ENCODE measurements around the gene GALNT15. TPM values are rescaled to one million over a fixed set of nuclear protein-coding genes. Genes with fewer than 3 reads are reported as not detected.

The GALNT15 gene
- total RNA-seq, 4 donors from 2014 or later: 75.4 to 297 (median 134) TPM

DNA sequence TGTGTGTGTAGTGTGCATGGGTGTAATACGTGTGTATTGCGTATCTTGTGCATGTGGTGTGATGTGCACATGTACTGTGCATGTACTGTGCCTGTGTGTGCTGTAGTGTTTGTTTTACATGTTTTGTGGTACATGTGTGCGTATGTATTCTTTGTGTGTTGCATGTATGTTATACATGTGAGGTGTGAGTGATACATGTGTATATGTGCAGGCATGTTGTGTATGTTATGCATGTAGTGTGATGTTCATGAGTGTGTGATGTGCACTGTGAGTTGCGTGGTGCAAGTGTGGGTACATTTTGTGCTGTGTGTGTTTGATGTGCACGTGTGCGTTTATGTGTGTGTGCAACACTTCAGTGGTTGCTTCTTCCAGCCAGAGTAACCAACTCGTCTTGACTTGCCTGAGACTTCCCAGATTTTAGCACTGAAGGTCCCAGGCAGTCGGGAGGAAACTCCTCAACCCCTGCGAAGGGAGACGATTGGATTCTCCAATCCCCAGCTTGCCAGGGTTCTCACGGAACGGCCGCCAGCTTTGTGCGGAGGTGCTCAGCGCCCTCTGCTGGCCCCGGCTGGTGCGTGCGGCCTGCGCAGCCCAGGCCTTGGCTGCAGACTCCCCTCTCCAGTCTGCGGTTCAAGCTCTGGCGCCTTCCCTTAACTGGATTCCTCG, 3.6 kb downstream of the GALNT15 start:
- peak; percentile 44 for ATAC-seq
- Histone ChIP-seq H3K4me1 (peaks cover 0 to 60% (median 7%) of the 10 kb centered on the region in 3 donors), H3K27ac (peak overlapping the region in 2 of 4 donors; percentile 1 to 74), H3K27me3 (no peaks in the 10 kb centered on the region), H3K4me3 (peak overlapping the region; percentile 32 to 50), H3K9me3 (no peaks in the 10 kb centered on the region), H3K36me3 (peaks cover 0 to 8% of the 10 kb centered on the region in 2 donors)
- WGBS, 2 donors (ENCODE audit: low coverage in 1 of 2): 27 to 81% methylated on average over 3 to 12 of the region's 22 CpGs
- TF ChIP-seq POLR2A (IDR thresholded peaks at IDR 0.05): peak; percentile 23 to 31
- peak; percentile 49 for TF ChIP-seq POLR2AphosphoS5 (IDR thresholded peaks at IDR 0.05)
- no peak for TF ChIP-seq EP300 (IDR thresholded peaks at IDR 0.05)
- TF ChIP-seq, protein P1, sequence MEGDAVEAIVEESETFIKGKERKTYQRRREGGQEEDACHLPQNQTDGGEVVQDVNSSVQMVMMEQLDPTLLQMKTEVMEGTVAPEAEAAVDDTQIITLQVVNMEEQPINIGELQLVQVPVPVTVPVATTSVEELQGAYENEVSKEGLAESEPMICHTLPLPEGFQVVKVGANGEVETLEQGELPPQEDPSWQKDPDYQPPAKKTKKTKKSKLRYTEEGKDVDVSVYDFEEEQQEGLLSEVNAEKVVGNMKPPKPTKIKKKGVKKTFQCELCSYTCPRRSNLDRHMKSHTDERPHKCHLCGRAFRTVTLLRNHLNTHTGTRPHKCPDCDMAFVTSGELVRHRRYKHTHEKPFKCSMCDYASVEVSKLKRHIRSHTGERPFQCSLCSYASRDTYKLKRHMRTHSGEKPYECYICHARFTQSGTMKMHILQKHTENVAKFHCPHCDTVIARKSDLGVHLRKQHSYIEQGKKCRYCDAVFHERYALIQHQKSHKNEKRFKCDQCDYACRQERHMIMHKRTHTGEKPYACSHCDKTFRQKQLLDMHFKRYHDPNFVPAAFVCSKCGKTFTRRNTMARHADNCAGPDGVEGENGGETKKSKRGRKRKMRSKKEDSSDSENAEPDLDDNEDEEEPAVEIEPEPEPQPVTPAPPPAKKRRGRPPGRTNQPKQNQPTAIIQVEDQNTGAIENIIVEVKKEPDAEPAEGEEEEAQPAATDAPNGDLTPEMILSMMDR (IDR thresholded peaks at IDR 0.05): peak; percentile 90 to 97 (median 92)

DNA sequence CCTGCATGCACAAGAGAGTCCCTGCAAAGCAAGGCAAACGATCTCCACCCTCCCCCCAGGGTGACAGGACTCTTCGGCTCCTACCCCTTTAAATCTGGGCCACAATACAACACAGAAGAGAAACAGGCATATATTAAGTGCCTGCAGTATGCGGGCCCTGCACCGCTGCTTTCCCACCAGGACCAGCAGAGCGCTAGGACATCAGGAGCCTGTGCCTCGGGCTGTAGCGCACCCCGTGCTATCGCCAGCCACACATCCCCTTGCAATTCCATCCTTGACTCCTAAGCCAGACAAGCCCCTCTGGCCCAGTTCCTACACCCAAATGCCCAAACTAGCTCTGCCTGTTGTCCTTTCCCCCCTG, 4.1 kb downstream of the GALNT15 start:
- H3K4me3 ChIP-seq: peak overlapping the region in 1 of 2 donors; percentile 50

DNA sequence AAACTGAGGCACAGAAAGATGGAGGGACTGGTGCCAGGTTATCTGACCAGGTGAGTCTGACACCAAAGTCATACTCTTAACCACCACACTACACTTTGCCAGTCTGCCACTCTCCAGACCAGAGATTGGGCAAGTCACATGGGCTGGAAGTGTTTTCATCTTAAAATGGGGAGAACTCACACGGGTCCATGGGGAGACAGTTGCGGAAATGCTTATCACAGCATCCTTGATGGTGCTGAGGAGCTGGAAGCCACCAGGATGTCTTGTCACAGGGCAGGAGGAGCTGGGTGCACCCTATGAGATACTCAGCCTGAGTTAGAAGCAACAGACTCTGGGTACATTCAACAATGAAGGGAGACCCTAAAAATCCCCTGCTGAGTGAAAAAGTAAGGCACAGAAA, 4.8 kb downstream of the GALNT15 start:
- WGBS, 2 donors (ENCODE audit: low coverage in 1 of 2): 83 to 100% methylated on average over 1 to 2 of the region's 2 CpGs
- Histone ChIP-seq H3K27ac (peak overlapping the region in 1 of 4 donors; percentile 74), H3K9me3 (no peaks in the 10 kb centered on the region), H3K27me3 (no peaks in the 10 kb centered on the region), H3K4me1 (peaks cover 0 to 53% (median 0%) of the 10 kb centered on the region in 3 donors), H3K36me3 (peaks cover 0 to 8% of the 10 kb centered on the region in 2 donors), H3K4me3 (peak overlapping the region in 1 of 2 donors; percentile 50)
- ATAC-seq: no peak
- TF ChIP-seq, protein P1 (IDR thresholded peaks at IDR 0.05): no peak
- TF ChIP-seq POLR2A (IDR thresholded peaks at IDR 0.05): peak in 1 of 2 donors; percentile 6

More for the DNA sequence above, 4.1 kb downstream of the GALNT15 start:
- no peak for ATAC-seq
- Histone ChIP-seq H3K27me3 (no peaks in the 10 kb centered on the region), H3K36me3 (peaks cover 0 to 8% of the 10 kb centered on the region in 2 donors), H3K27ac (peak overlapping the region in 2 of 4 donors; percentile 24 to 74), H3K4me1 (peaks cover 0 to 60% (median 1%) of the 10 kb centered on the region in 3 donors), H3K9me3 (no peaks in the 10 kb centered on the region)
- TF ChIP-seq, protein P1 (IDR thresholded peaks at IDR 0.05): peak in 1 of 4 experiments; percentile 5
- TF ChIP-seq EP300 (IDR thresholded peaks at IDR 0.05) (no peak), POLR2AphosphoS5 (IDR thresholded peaks at IDR 0.05) (no peak), POLR2A (IDR thresholded peaks at IDR 0.05) (no peak)
- 72% methylated on average over 9 of the region's 9 CpGs; no CpG with 5 or more reads in 1 of the 2 donors for WGBS, 2 donors (ENCODE audit: low coverage in 1 of 2)

DNA sequence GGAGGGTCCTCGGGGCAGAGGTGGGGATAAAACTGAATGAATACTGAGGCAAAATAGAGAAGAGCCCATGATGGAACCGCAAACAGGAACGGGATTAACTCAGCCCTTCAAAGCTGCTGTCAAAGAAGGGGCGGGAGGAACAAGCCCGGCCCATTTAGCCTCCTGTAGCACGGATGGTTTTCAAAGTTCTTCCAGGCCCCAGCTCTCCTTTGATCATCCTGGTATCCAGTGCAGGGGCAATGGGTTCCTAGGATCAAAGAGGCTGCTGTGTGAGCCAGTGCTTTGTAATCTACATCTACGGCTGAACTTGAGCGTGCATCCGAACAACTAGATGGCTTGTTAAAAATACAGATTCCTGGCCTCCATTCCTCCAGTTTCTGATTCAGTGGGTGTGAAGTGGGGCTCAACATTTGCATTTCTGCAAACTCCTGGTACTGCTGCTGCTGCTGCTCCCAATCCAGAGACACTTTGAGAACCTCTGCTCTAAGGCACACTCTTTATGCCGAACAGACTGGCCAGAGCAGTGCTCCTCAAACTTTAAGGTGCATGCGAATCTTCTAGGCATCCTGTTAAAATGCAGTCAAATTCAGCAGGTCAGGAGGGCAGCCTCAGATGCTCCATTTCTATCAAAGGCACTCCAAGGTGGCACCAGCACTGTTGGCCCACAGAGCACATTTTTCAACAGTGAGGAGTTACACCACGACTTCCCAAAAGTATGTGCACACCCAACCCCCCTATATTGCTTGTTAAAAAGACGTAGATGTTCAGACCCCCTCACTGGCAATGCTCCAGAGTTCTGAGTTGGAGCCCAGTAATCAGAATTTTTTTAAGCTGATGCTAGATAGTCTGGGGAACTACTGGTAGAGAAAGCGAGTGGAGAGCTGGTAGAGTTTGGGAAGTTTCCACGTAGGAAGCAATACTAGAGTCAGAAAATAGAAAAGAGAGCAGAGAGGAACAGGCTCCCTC, 5.6 kb downstream of the GALNT15 start:
- peaks cover 0 to 45% (median 0%) of the 10 kb centered on the region in 3 donors for H3K4me1 ChIP-seq
- no peaks in the 10 kb centered on the region for H3K27me3 ChIP-seq
- peaks cover 0 to 8% of the 10 kb centered on the region in 2 donors for H3K36me3 ChIP-seq
- TF ChIP-seq, protein P1 (IDR thresholded peaks at IDR 0.05): no peak
- TF ChIP-seq EP300 (IDR thresholded peaks at IDR 0.05) (no peak), POLR2A (IDR thresholded peaks at IDR 0.05) (no peak), POLR2AphosphoS5 (IDR thresholded peaks at IDR 0.05) (no peak)
- peak overlapping the region in 1 of 2 donors; percentile 50 for H3K4me3 ChIP-seq
- H3K27ac ChIP-seq: peak overlapping the region in 2 of 4 donors; percentile 73 to 74
- WGBS, 2 donors (ENCODE audit: low coverage in 1 of 2): 75 to 97% methylated on average over 5 to 8 of the region's 15 CpGs
- H3K9me3 ChIP-seq: no peaks in the 10 kb centered on the region
- ATAC-seq: no peak
